HL-60 (cell line): ENCODE measurements around the gene PLCH2.

Experiments used
- GABPA ChIP-seq: IDR thresholded peaks from 2 replicates; pipeline ENCODE4 v1.6.1; 2012; ENCODE audit warnings: low read depth
- POLR2AphosphoS5 ChIP-seq: IDR thresholded peaks from 2 replicates; pipeline ENCODE4 v1.6.1; 2012; ENCODE audit warnings: low read depth
- TF ChIP-seq, protein P1 (sequence below): IDR thresholded peaks from one replicate; pipeline ENCODE4 v1.5.1; 2011; ENCODE audit warnings: low read length, control low read depth, inconsistent platforms; ENCODE audit not compliant: insufficient read depth
- TF ChIP-seq, protein P2 (sequence below): IDR thresholded peaks from 2 replicates; pipeline ENCODE4 v1.6.1; 2012; ENCODE audit warnings: low read depth; ENCODE audit not compliant: insufficient replicate concordance

GRCh38 chr1:2468041-2468472 lies 8.0 kb upstream of the PLCH2 start:
- TF ChIP-seq, protein P1, sequence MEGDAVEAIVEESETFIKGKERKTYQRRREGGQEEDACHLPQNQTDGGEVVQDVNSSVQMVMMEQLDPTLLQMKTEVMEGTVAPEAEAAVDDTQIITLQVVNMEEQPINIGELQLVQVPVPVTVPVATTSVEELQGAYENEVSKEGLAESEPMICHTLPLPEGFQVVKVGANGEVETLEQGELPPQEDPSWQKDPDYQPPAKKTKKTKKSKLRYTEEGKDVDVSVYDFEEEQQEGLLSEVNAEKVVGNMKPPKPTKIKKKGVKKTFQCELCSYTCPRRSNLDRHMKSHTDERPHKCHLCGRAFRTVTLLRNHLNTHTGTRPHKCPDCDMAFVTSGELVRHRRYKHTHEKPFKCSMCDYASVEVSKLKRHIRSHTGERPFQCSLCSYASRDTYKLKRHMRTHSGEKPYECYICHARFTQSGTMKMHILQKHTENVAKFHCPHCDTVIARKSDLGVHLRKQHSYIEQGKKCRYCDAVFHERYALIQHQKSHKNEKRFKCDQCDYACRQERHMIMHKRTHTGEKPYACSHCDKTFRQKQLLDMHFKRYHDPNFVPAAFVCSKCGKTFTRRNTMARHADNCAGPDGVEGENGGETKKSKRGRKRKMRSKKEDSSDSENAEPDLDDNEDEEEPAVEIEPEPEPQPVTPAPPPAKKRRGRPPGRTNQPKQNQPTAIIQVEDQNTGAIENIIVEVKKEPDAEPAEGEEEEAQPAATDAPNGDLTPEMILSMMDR, result no peak
- TF ChIP-seq GABPA (no peak), POLR2AphosphoS5 (no peak)
- TF ChIP-seq, protein P2, sequence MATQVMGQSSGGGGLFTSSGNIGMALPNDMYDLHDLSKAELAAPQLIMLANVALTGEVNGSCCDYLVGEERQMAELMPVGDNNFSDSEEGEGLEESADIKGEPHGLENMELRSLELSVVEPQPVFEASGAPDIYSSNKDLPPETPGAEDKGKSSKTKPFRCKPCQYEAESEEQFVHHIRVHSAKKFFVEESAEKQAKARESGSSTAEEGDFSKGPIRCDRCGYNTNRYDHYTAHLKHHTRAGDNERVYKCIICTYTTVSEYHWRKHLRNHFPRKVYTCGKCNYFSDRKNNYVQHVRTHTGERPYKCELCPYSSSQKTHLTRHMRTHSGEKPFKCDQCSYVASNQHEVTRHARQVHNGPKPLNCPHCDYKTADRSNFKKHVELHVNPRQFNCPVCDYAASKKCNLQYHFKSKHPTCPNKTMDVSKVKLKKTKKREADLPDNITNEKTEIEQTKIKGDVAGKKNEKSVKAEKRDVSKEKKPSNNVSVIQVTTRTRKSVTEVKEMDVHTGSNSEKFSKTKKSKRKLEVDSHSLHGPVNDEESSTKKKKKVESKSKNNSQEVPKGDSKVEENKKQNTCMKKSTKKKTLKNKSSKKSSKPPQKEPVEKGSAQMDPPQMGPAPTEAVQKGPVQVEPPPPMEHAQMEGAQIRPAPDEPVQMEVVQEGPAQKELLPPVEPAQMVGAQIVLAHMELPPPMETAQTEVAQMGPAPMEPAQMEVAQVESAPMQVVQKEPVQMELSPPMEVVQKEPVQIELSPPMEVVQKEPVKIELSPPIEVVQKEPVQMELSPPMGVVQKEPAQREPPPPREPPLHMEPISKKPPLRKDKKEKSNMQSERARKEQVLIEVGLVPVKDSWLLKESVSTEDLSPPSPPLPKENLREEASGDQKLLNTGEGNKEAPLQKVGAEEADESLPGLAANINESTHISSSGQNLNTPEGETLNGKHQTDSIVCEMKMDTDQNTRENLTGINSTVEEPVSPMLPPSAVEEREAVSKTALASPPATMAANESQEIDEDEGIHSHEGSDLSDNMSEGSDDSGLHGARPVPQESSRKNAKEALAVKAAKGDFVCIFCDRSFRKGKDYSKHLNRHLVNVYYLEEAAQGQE, result peak; percentile 96
